GM19468 (cell line): Measurements from ENCODE around the gene BRPF3.

Experiments used
- ATAC-seq: cut with Tn5 transposase; IDR thresholded peaks from one replicate; pipeline ENCODE4 v1.9.1; 2021; ENCODE audit warnings: mild to moderate bottlenecking, moderate library complexity, moderate number of reproducible peaks; ENCODE audit not compliant: unreplicated experiment; ENCODE audit errors: extremely low read depth

Gene BRPF3

DNA sequence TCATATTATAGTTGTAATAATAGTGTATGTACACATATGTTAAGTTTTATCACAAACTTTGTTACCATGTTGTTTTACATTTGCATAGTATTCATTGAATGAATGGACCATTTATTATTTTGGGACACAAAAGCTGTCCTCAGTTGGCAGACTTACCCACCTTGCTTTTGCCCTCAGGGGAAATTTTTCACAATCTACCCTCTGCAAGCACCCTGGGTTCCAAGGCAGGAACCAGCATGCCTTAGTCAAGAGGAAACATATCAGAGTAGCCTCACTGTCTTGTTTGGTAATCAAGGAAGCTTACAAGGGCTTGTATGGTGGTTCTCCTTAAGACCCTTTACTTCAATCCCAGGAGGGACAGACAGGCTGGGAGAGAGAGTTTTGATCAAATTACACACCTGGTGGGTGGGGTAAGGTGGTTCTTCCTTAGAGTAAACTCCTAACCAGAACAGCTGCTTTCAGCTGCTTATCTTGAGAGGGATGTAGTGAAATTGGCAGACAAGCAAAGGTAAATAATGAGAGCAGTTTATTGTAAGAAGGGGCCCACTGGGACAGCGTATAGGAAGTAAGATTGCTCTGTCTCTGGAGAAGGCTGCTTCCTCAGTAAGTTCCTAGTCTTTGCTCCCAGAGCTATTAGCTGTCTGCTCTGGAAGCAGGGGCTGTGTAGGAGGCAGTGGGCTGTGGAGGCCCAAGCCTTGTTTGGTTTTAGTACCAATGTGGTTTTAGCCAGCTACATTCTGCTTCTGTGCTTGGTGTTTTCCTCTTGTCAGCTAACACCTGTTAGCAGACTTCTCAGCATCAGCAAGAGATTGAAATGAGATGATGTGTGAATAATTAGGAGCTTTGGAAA lies 31.1 kb downstream of the BRPF3 start:
- no peak for ATAC-seq

DNA sequence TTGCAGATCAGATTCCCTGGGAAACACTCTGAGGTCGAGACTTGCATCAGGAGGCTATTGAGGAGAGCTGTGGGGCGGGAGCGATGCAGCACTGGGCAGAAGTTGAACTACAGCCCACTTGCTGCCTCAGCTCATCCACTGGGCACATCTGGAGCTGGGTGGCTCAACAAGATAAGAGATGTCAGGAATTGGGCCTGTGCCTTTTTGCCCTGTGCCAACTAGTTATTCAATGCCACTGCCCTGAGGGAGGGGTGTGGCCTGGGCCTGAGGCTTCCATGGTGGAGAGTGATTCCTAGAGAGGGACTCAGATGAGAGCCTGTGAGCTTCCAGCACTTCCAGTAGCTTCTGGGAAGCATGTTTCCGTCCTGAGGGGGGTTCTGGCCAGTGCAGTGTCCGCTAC lies 32.7 kb downstream of the BRPF3 start:
- no peak for ATAC-seq

DNA sequence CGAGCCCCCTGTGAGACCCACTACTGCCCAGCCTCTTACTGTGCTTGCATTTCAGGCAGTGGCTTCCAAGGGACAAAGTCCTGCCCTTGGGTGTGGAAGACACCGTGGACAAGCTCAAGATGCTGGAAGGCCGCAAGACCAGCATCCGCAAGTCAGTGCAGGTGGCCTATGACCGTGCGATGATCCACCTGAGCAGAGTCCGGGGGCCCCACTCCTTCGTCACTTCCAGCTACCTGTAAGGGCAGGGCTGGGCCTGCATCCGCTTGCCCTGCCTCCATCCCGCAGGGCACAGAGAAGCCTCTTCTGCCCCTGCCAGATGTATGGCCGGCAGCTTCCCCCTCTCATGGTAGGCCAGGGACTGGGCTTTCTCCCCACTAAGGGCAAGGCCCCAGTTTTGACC lies 33.8 kb downstream of the BRPF3 start:
- ATAC-seq: no peak

DNA sequence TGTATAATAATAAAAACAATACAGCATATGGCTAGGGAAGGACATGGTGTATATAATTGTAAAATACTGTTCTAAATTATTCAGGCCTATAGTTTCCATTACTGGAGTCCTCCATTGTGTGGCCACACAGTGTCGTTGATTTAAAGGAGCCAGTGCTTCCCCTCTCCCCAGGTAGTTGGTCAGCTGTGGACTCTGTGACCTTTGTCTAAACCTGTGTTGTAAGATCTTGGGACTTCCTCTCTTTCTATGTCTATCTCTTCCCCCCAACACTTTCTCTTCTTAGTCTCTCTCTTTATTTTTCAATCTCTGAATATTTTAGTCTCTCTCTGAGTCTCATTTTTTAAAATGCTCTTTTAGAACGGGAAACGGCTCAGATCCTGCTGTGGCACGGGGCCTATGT lies 35.6 kb downstream of the BRPF3 start:
- no peak for ATAC-seq

DNA sequence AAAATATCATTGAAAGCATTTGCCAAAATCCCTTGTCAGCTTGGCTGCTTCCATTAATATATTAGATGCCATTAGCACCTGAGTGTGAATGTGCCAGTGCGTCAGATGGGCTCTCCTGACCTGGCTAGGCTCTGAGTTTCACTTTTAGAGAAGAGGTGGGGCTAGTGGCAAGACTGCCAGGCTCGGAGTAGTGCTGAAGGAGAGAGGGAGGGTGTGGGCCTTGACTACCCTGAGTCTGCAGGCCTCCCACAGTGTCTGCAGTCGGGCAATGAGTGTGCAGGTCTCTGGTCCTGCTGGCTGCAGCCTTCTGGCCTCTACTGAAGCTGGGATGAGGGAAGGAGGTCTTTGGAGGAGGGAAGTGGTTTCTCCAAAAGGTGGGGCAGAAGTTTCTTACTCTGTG lies 38.8 kb downstream of the BRPF3 start:
- no peak for ATAC-seq

DNA sequence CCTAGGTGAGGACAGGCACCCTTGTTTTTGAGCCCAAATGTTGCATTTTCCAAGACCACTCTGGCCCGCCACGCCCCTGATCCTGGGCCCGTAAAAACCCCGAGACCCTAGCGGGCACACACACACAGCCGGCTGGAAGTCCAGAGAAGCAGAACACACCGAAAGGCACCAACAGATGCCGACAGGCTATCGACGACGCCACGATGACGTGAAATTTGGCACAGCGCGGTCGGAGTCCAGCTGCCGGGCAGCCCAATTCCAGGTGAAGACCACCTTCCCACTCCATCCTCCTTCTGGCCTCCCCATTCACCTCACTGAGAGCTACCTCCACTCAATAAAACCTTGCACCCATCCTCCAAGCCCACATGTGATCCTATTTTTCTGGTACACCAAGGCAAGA lies 39.3 kb downstream of the BRPF3 start:
- no peak for ATAC-seq

DNA sequence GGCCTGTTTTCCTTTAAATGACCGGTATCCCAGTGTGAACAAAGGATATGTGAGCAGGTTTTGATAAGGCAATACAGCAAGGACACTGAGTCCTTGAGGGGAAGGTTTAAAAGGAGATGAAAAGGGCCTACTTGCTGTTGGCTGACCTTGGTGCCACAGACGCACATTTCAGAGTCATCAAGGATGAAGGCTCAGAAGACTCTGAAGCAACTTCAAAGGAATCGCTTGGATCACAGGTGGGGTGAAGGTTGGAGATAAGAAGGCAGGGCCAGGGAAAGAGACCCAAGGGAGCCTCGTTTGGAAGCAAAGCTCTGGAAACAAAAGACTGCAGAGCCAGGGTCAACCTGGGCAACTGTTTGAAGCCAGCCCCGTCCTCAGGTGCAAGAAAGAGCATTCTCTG lies 43.2 kb downstream of the BRPF3 start:
- ATAC-seq: no peak

DNA sequence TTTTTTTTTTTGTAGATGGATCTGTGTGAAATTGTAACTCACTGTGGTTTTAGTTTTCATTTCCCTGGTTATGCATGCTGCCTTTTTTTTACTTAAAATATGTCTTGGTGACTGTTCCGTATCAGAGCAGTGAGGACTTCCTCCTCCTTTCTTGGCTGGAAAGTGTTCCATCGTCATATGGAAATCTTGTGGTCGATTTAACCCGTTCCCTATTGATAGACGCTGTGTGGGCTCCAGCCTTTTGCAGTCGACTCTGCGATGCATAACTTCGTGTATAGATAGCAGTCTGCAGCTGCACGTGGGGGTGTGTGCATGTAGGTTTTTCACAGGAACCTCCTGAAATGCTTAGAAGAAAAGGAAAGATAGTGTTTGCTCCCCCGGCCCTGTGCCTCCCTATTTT lies 45.2 kb downstream of the BRPF3 start:
- no peak for ATAC-seq

DNA sequence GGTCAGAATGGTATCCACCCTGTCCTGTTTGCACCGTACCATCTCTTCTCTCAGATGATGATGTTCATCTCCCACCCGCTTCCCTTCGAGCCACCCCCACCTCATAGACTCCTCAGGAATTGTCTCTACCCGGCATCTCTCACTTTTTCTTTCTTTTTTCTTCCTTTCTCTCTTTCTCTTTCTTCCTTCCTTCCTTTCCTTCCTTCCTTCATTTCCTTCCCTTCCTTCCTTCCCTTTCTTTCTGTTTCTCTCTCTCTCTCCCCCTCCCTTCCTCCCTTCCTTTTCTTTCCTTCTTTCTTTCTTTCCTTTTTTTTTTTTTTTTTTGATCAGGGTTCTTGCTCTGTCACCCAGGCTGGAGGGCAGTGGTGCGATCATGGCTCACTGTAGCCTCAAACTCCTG lies 45.6 kb downstream of the BRPF3 start:
- no peak for ATAC-seq

DNA sequence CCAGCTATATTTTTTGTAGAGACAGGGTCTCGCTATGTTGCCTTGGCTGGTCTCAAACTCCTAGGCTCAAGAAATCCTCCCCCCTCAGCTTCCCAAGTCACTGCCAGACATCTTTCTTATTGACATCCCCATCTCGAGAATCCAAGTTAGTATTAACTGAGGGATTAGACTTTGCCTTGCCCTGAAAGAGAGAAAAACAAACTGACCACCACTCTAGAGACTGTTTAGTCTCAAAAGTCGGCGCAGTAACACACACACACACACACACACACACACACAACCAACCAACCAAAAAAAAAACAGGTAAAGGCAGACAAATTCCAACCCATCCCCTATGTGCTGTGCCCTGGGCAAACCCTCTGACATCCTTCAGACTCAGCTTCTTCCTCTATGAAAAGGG lies 46.1 kb downstream of the BRPF3 start:
- ATAC-seq: no peak

DNA sequence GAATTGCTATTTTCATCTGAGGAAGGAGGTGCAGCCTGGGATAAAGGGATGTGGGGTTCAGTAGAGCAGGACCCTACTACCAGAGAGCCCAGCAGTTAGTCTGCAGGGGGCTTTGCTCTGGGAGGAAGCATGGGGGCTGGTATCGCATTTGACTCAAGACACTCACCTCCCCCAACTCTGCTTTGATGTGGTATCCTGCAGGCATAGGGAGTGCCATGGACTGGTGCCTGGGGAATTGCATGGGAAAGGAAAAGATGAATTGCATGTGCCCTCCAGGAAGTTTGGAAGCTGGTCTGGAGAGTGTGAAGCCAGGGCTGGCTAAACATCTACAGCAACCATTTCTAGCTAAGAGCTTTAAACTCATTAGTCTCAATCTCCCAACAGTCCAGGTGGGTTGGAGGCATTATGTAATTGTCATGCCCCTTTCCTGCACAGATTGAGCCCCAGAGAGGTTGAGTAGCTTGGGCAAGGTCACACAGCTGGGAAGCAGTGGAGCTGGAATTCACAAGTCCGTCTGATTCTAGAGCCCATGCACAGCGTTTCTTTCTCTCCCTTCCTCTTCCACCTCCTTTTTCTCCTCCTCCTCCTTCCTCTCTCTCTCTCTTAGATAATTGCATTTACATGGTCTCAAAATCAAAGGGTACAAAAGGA lies 47.1 kb downstream of the BRPF3 start:
- no peak for ATAC-seq

DNA sequence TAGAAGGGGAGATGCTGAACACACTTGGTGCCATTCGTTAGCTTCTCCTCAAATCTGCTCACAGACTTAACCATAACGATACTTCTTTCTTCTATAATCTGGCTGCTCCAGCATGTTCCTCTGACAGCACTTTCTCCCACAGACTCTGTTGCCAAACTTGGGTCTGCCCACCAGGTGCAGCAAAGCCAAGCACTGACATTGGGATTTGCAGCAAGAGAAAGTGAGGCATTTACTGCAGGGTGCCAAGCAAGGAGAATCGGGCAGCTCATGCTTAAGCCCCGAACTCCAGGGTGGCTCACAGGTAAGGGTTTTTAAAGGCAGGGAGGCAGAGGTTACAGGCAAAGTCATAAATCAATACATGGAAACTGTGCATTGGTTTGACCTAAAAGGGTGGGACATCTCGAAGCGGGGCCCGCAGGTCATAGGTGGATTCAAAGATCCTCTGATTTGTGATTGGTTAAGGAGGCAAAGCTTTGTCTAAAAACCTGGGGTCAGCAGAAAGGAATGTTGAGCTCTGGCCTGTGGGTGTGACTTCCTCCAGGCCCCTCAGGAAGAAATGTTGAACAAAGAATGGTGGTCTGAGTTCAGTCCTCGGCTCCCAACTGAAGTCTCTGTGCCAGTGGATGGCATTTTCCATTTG lies 48.2 kb downstream of the BRPF3 start:
- ATAC-seq: no peak

DNA sequence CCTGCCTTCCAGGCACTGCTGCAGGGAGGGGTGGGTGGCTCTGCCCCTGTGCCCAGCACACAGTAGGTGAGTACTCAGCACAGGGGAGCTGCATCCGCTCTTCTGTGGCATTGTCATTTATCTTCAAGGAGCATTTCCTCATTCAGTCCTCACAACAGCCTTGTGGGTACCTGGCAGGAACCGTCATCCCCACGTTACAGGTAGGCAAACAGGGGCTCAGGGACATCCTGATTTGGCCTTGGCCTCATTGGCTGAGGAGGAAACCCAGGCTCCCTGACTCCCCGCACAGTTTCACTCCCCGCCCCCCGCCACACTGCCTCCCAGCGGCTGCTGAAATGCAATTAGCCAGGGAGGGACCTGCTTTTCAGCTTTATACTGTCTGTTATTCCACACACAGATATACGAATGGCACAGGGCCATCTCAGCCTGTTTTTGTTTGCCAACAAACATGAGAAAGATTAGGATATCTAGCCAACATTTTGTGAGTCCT lies 49.1 kb downstream of the BRPF3 start:
- ATAC-seq: no peak

DNA sequence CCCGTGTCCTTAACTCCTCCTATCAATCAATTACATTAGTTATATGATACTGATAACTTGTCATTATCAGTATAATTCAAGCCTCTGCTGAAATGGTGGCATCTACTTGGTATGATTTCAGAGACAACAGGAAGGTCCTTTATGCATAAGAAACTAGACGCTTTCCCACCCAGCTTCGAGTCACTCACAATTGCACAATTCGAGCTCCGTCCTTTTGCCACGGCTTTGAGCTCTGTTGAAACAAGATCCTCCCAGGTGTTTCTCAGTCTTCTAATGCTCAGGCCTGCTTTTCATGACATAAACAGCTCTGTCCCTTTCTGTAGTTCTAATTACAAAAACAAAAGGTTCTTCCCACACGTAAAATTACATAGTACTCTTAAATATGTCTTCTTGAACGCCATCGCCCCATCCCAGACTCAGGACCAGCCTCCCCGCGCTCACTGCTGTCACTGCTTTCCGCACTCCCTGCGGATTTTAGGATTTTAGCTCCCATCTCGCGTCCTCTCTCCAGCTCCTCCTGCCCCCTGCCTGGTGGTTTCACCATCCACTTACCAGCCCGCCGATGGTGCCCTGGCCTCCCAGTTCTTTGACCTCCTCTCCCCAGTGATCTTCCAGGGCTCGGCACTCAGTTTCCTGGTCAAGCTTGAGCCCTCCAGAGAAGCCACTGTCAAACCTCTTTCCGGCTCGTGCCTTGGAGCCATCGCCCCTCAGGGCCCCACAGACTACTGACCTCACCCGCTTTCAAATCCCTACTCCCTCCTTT lies 50.1 kb downstream of the BRPF3 start:
- ATAC-seq: no peak

DNA sequence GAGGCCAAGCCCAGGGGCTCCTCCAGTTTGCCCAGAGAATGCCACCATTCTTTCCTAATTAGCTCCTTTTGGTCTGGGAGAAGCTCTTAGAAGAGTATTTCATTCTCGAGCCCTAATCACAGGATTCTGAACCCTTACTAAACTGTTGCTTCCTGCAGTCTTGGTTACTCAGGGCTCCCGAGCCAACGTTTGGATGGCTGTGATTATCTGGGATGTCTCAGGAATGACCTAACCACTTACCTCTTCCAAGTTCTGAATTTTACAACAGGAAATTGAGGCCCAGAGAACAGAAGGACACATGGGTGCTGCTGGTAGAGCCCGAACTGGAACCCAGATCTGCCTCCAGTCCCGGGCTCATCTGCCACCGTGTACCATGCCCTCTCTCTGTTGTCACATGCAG lies 51.1 kb downstream of the BRPF3 start:
- ATAC-seq: no peak

DNA sequence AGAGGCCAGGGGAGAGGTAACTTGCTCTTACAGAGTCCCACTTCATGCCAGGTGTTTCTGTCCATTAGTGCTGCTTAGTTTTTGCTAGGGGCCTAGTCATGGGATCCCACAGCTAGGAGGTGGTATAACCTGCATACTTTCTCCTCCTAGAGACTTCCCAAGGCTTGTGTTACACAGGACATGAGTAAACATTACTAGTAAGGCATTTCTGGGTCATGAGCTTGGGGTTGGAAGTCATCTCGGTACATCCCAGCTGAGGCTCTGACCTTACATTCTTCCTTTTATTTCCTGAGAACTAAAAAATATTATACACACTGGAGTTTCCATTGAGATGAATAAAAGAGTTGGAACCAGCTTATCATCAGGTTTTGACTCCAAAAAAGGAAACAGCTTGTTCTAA lies 52.4 kb downstream of the BRPF3 start:
- ATAC-seq: no peak

DNA sequence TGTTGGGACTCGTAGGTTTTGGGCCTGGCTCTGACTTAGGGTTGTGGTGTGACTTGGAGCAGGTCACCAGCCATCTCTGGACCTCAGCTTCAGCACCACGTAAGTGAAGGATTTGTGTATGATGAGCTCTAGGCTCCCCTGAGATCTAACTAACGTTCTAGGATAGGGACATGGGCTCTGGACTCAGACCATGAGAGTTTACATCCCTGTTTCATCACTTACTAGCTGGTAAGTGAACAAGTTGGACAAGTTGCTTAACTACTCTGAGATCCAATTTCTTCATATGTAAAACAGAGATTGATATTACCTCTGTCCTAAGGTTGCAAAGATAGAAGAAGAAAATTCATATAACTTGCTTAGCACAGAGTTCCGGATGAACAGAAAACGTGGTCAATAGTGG lies 53.0 kb downstream of the BRPF3 start:
- no peak for ATAC-seq

DNA sequence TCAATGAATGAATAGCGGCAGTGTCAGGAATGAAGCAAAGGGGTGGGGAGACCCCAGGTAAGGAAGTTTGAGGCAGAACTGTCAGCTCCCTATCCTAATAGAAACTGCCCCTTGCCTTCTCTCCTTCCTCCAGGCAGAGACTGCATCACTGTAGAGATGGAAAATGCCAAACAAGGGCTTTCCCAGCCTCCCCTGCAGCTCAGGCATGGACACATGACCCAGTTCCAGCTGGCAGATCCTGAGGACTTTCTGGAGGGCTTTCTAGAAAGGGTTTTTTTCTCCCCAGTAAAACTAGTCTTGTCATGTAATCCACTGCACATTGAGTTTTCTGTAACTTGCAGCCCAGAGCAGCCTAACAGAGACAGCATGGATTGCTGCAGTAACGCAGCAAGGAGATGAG lies 55.5 kb downstream of the BRPF3 start:
- no peak for ATAC-seq

DNA sequence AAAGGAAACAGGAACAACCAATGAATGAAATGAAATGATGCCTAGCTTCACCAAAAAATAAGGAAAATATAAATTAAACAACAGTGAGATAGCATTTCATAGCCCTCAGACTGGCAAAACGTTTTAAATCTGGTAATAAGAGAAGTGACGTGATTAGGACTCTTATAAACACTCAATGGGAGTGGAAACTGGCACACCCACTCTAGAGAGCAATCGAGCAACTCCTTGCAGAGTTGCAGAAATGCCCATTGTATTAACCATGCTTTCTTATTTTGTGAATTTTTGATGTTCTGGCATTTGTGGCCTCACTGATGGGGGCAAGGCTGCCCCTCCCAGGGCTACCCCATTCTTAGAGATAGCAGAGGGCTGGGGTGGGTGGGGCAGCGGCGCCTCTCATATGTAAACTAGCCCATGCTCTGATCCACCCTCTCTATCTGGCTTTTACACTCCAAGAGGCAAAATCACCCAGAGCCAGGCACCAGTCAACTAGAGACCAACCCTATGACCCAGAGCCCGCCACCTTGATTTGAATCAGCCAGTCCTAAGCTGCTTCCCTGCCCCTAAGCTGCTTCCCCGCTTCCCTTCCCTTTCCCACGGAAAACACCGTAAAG lies 67.0 kb downstream of the BRPF3 start:
- no peak for ATAC-seq

DNA sequence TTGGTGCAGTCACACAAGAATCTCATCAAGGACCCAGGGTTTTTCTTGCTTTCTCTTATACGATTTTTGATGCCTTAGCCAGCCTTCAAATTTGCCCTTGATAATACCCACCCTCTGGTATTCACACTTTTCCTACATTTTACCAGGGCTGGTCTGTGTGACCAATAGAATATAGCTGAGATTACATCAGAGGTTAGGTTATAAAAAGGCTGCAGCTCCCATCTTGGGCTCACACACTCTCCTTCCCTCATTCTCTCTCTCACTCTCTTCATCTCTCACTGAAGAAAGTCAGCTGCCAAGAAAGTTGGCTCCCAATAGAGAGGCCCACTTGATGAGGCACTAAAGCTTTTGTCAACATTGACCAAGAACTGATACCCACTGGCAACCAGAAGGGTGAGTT lies 69.2 kb downstream of the BRPF3 start:
- ATAC-seq: no peak
